T-helper 2 cell (primary cell): Measurements from ENCODE around the gene PRSS38.
A peak's percentile ranks its signal among the peaks of the same experiment; 100 is the strongest.

ENCODE experiments used
- DNase-seq, 5 experiments: peaks; one replicate each; pipeline versions ENCODE4 v3.0.0 to v3.0.0-alpha.2; 2012 to 2022

Gene PRSS38

GRCh38 chr1:227886993-227887696 lies 71.7 kb downstream of the PRSS38 start:
- peak in 2 of 5 experiments; percentile 10 to 23 for DNase-seq

- DNase-seq: peak in 2 of 5 experiments; percentile 8 to 49
These were observed 72.4 kb downstream of the PRSS38 start for GRCh38 chr1:227887697-227888403.

GRCh38 chr1:227888404-227889046 lies 73.0 kb downstream of the PRSS38 start:
- DNase-seq: no peak

- DNase-seq: no peak
These were observed 73.8 kb downstream of the PRSS38 start for GRCh38 chr1:227889047-227889862.

- DNase-seq: no peak
These were observed 74.5 kb downstream of the PRSS38 start for GRCh38 chr1:227889863-227890405.

GRCh38 chr1:227890451-227891222 lies 75.2 kb downstream of the PRSS38 start:
- no peak for DNase-seq

GRCh38 chr1:227891223-227891954 lies 75.9 kb downstream of the PRSS38 start:
- DNase-seq: no peak

GRCh38 chr1:227891955-227892488 lies 76.5 kb downstream of the PRSS38 start:
- DNase-seq: no peak

- peak in 1 of 5 experiments; percentile 2 for DNase-seq
These were observed 77.2 kb downstream of the PRSS38 start for GRCh38 chr1:227892489-227893299.

- peak in 1 of 5 experiments; percentile 1 for DNase-seq
These were observed 77.9 kb downstream of the PRSS38 start for GRCh38 chr1:227893300-227893948.

- DNase-seq: no peak
These were observed 78.7 kb downstream of the PRSS38 start for GRCh38 chr1:227893949-227894721.

GRCh38 chr1:227894831-227895451 lies 79.5 kb downstream of the PRSS38 start:
- peak in 1 of 5 experiments; percentile 2 for DNase-seq
